Sciatic nerve (tissue), 2 donors: ENCODE measurements around the gene APOA5. TPM values are rescaled to one million over a fixed set of nuclear protein-coding genes. Genes with fewer than 3 reads are reported as not detected.

Experiments used
- ATAC-seq: fragments of 200-7000 bp; cut with Tn5 transposase; one replicate; pipeline ENCODE4 v1.9.1; 2020; ENCODE audit warnings: mild to moderate bottlenecking, moderate library complexity
- DNase-seq: peaks from one replicate; pipeline ENCODE4 v3.0.0-alpha.2; 2020; ENCODE audit warnings: low spot score
- intact Hi-C: fragments of 100-400 bp; cut with DNase I; formaldehyde crosslinking; loops from one replicate; pipeline ENCODE4 v1.14.2; 2022
- total RNA-seq: library from RNA; stranded (reverse); fragmentation: NEBNext Ultra II Directional; extraction: Animal tissue kit (Norgen Biotek cat#: 25700); gene quantifications from one replicate; pipeline ENCODE4 v1.2.1, GENCODE V29; 2021
- donor health status: DM: no; HTN: no; CAD: no.
- donor health status: DM: no; HTN: no; CAD: no.

The APOA5 gene
- total RNA-seq, 1 donor from 2014 or later = not detected

- no peak for ATAC-seq
- peak; percentile 47 for DNase-seq
- intact Hi-C loops = loop anchor here (5.0 kb wide), 1 partner anchor 37 kb away; the partner anchor contains the start of gene APOA5
Measured at GRCh38 chr11:116829525-116830183, 38.0 kb upstream of the APOA5 start, which contains the start of gene APOC3. Gene APOC3, plus strand, starts transcription at chr11:116829907. Its CDS starts 676 bp downstream, at chr11:116830583.

- ATAC-seq (no peak), DNase-seq (no peak)
- intact Hi-C loops = no loop called here
Measured at GRCh38 chr11:116828632-116829524, 37.2 kb upstream of the APOA5 start.

GRCh38 chr11:116827461-116827860, 35.8 kb upstream of the APOA5 start:
- no peak for DNase-seq
- intact Hi-C loops = no loop called here
- no peak for ATAC-seq

- intact Hi-C loops = no loop called here
- ATAC-seq (no peak), DNase-seq (peak; percentile 40)
Measured at GRCh38 chr11:116826751-116827431, 35.2 kb upstream of the APOA5 start.

DNA sequence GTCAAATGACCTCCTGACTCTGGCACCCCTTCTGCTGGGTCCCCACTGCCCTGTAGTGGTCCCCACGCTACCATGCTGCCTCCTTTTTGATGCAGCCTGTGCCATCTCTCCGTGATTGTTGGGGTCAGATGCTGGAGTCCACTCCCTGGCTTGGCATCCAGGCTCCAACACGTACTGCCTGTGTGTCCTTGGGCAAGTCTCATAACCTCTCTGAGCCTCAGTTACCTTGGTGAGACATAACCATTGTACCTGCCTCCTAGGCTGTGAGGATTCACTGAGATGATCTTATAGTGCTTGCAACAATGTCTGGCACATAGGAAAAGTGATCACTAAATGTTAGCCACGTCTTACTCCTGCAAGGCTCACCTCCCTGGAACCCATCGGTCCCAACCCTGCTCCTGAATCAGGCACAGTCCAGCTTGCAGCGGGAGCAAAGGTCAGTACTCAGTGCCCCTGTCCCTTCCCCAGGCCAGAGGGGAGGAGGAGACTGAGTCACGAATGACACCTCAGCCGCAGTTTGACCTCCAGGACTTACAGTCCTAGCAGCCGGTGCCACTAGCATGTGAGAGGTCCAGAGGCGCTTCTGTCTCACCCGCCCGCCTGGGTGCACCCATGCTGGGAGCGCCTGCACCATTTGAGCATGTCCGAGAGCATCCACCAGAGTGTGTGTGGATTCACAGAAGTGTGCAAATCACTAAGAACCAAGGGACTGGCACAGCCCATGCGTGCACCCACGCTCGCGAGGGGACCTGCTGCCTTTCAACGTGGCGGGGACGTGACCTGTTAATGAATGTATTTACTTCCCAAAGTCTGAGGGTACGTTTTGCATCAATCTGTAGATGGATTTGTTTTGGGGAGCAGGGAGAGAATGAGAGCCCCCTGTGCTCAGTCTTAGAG, 34.4 kb upstream of the APOA5 start:
- DNase-seq (peak; percentile 27), ATAC-seq (no peak)

DNA sequence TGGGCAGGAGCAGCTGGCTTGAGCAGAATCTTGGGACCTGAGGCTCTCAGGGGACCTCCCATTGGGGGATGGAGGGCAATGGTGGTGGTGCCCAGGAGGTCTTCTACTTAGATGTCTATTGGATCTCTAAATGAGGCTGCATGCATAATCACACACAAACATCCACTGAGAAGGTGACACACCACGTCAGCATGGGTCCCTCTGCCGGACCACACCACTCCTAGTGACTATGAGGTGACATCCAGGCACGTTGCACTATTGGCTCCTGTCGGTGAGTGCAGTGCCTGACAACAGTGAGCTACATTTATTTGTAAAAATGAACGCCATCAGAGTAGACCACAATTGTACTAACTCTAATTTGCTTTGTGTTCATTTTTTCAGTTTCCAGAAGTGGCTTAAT, 33.8 kb upstream of the APOA5 start:
- DNase-seq (no peak), ATAC-seq (no peak)
- intact Hi-C loops = no loop called here

More for the DNA sequence above, 34.4 kb upstream of the APOA5 start:
- intact Hi-C loops = no loop called here

- DNase-seq (no peak), ATAC-seq (no peak)
- intact Hi-C loops = no loop called here
Measured at GRCh38 chr11:116823031-116823843, 31.6 kb upstream of the APOA5 start, which contains the start of gene APOA4. Gene APOA4, minus strand, starts transcription at chr11:116823304. Its CDS starts 113 bp downstream, at chr11:116823191.

GRCh38 chr11:116822575-116822974, 30.9 kb upstream of the APOA5 start:
- ATAC-seq = no peak
- no peak for DNase-seq
- intact Hi-C loops = no loop called here

DNA sequence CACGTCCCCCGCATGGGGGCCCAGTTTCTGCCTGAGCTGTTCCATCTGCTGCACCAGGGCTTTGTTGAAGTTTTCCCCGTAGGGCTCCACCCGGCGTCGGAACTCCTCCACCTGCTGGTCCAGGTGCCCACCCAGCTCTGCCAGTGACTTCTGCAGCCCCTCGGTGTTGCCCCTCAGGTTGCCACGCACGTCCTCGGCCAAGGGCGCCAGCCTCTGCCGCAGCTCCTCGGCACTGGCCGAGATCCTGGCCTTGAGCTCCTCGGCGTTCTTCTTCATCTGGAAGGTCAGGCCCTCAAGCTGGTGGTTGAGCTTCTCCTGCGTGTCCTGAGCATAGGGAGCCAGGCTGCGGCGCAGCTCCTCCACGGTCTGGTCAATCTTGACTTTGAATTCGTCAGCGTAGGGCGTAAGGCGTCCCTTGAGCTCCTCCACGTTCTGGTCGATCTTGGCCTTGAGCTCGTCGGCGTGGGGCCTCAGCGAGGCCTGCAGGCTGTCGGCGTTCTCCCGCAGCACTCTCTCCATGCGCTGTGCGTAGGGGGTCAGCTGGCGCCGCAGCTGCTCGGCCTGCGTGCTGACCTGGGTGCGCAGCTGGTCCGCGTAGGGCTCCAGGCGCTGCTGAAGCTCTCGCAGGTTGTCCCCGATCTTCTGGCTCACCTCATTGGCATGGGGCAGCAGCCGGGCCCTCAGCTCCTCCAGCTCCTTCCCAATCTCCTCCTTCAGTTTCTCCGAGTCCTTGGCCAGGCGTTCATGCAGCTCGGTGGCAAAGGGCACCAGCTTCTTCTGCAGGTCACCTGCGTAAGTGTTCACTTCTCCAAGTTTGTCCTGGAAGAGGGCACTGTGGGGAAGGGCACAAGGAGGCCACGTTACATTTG, 29.6 kb upstream of the APOA5 start:
- no peak for ATAC-seq
- no peak for DNase-seq
- intact Hi-C loops = no loop called here

GRCh38 chr11:116819049-116819448, 27.4 kb upstream of the APOA5 start:
- DNase-seq (no peak), ATAC-seq (no peak)
- intact Hi-C loops = no loop called here

- no peak for ATAC-seq
- intact Hi-C loops = no loop called here
Measured at GRCh38 chr11:116814502-116814901, 22.8 kb upstream of the APOA5 start.

DNA sequence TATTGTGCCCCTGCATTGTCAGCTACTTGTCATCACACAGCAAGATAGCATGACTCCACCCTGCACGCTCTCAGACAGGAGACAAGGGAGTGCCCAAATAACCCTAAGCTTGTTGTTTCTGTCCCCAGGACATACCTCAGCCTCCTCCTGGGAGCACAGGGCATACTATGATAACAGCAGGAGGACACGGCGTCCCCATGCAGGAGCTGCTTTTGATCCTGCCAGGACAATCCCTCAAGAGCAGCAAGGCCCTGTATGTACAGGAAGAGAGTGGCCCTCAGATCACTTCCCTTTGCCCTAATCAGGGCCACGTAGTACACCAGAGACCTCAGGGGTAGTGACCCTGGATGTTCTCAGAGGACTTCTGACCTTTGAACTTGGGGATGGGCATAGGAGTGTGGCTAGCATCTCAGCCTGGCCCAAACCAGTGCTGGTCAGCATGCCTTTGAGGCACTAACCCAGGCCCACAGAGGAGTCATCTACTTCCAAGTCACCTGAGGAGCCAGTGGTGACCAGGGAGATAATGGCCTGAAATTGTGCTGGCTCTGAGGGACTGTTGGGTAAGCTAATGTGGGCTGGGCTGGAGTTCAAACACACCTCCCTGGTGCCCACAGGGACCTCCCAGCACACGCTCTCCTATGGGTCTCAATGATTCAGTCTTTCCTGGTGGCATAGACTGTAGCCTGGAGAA, 22.2 kb upstream of the APOA5 start:
- no peak for ATAC-seq
- intact Hi-C loops = no loop called here

More at GRCh38 chr11:116814502-116814901, 22.8 kb upstream of the APOA5 start:
- no peak for DNase-seq

DNA sequence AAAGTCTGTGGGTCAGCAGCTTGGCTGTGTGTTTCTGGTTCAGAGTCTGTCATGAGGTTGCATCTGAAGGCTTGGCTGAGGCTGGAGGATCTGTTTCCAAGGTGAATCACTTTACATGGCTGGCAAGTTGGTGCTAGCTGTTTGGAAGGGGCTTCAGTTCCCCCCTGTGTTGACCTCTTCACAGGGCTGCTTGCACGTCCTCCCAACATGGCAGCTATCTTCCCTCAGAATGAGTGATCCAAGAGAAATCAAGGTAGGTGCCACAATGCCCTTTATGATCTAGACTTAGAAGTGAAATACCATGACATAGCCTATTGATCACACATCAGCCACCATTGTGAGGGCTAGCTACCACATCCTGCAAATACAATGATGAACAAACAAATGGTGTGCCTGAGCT, 21.5 kb upstream of the APOA5 start:
- DNase-seq (no peak), ATAC-seq (no peak)
- intact Hi-C loops = no loop called here

More for the DNA sequence above, 22.2 kb upstream of the APOA5 start:
- no peak for DNase-seq

DNA sequence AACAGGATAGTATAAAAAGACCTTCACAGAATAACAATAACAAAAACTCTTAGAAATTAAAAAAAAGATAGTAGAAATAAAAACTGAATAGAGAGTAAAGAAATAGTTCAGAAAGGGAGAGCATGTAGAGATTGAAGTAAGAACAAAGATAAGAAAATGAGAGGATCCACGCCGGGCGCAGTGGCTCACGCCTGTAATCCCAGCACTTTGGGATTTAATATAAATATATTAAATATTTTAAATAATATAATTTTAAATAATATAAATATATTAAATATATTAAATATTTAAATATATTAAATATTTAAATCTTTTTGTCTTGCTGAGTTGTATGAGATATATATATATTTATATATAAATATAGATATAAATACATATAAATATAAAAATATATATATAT, 20.4 kb upstream of the APOA5 start:
- intact Hi-C loops = no loop called here
- DNase-seq (no peak), ATAC-seq (no peak)

GRCh38 chr11:116811194-116811593, 19.5 kb upstream of the APOA5 start:
- DNase-seq (no peak), ATAC-seq (no peak)
- intact Hi-C loops = no loop called here
